ENCODE measurements around the gene SLC37A4. TPM values are rescaled to one million over a fixed set of nuclear protein-coding genes. Genes with fewer than 3 reads are reported as not detected.

Gene SLC37A4
- total and polyA plus RNA-seq, 2 of the 13 experiments (the other 11 are each of a cell fraction or from before 2014, with no cell fraction given): 43.0 to 56.1 TPM

DNA sequence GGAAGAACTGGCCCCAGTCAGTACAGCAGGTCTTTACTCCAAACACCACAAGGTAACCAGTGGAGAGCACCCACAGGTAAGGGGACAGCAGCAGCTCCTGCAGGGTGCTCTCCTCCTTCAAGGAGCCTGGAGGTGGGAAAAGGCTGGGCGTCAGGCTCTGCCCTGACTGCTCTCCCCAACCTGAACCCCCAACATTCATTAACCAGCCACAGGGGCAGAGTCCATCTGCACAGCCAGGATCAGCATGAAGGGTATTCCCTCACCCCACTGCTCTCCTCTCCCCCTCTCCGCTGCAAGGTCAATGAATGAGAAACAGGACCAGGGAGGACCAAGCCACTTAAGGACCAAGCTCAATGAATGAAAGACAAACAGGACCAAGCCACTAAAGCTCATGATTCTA lies 3.7 kb downstream of the SLC37A4 start (continued):
- TF ChIP-seq SP5 (CRISPR knock-in tag; IDR thresholded peaks at IDR 0.05; ENCODE audit: borderline replicate concordance, low read depth): no peak
- TF ChIP-seq KDM3A (CRISPR knock-in tag; IDR thresholded peaks at IDR 0.05; ENCODE audit: low read depth): no peak
- TF ChIP-seq TEAD3 (CRISPR knock-in tag; optimal IDR thresholded peaks at IDR 0.05; ENCODE audit: borderline replicate concordance): no peak
- TF ChIP-seq ESRRA (CRISPR knock-in tag; IDR thresholded peaks at IDR 0.05; ENCODE audit: low read depth): 0 out of 2 replicates have a peak, but pooled peaks have one; percentile 66
- TF ChIP-seq NCOR1 (IDR thresholded peaks at IDR 0.05; ENCODE audit: borderline replicate concordance, low read length): peak; percentile 46; the same call in 1 of the 2 replicates
- TF ChIP-seq MAFF (IDR thresholded peaks at IDR 0.05; ENCODE audit: low read depth, low read length): no peak
- no peak for TF ChIP-seq ZNF274 (CRISPR knock-in tag; IDR thresholded peaks at IDR 0.05)
- no peak for TF ChIP-seq CHD2 (IDR thresholded peaks at IDR 0.05; ENCODE audit: low read depth, low read length)
- TF ChIP-seq, protein P1, sequence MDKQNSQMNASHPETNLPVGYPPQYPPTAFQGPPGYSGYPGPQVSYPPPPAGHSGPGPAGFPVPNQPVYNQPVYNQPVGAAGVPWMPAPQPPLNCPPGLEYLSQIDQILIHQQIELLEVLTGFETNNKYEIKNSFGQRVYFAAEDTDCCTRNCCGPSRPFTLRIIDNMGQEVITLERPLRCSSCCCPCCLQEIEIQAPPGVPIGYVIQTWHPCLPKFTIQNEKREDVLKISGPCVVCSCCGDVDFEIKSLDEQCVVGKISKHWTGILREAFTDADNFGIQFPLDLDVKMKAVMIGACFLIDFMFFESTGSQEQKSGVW (CRISPR knock-in tag; IDR thresholded peaks at IDR 0.05; ENCODE audit: borderline replicate concordance): no peak
- no peak for TF ChIP-seq FLYWCH1 (CRISPR knock-in tag; IDR thresholded peaks at IDR 0.05)
- TF ChIP-seq HDAC2 (CRISPR knock-in tag; IDR thresholded peaks at IDR 0.05): peak; percentile 25; the same call in 1 of the 2 replicates
- TF ChIP-seq SAP130 (CRISPR knock-in tag; IDR thresholded peaks at IDR 0.05; ENCODE audit: low read depth): peak; percentile 68
- no peak for TF ChIP-seq IRF1 (CRISPR knock-in tag; IDR thresholded peaks at IDR 0.05; ENCODE audit: low read depth)
- TF ChIP-seq ZFP37 (CRISPR knock-in tag; IDR thresholded peaks at IDR 0.05; ENCODE audit: borderline replicate concordance): no peak
- no peak for TF ChIP-seq CBFB (CRISPR knock-in tag; IDR thresholded peaks at IDR 0.05)
- TF ChIP-seq SALL1 (CRISPR knock-in tag; IDR thresholded peaks at IDR 0.05): peak; percentile 52; the same call in 1 of the 2 replicates
- no peak for TF ChIP-seq ZNF343 (CRISPR knock-in tag; IDR thresholded peaks at IDR 0.05)
- no peak for TF ChIP-seq PCBP1 (IDR thresholded peaks at IDR 0.05; ENCODE audit: borderline replicate concordance, low read depth, low read length)
- no peak for TF ChIP-seq CBX1 (IDR thresholded peaks at IDR 0.05; ENCODE audit: low read depth)
- no peak for TF ChIP-seq ZNF75D (CRISPR knock-in tag; IDR thresholded peaks at IDR 0.05; ENCODE audit: borderline replicate concordance)
- no peak for TF ChIP-seq CENPX (CRISPR knock-in tag; IDR thresholded peaks at IDR 0.05)
- TF ChIP-seq PATZ1 (CRISPR knock-in tag; IDR thresholded peaks at IDR 0.05): 0 out of 2 replicates have a peak, but pooled peaks have one; percentile 47
- no peak for TF ChIP-seq GMEB1 (CRISPR knock-in tag; IDR thresholded peaks at IDR 0.05; ENCODE audit: borderline replicate concordance)
- TF ChIP-seq NONO (IDR thresholded peaks at IDR 0.05): no peak
- peak; percentile 57; the same call in 1 of the 2 replicates for TF ChIP-seq NONO (CRISPR knock-in tag; conservative IDR thresholded peaks at IDR 0.05)
- TF ChIP-seq RCOR2 (CRISPR knock-in tag; IDR thresholded peaks at IDR 0.05): no peak

All from HepG2 (cell line).